Breast epithelium (tissue), 4 donors: ENCODE results near the gene ABCG5. TPM values are rescaled to one million over a fixed set of nuclear protein-coding genes. Genes with fewer than 3 reads are reported as not detected.
A peak's percentile ranks its signal among the peaks of the same experiment; 100 is the strongest.

Experiments used
- DNase-seq, 2 donors: peaks; one replicate each; pipeline ENCODE4 v3.0.0-alpha.2; 2019; ENCODE audit warnings: low spot score in 2 of 2
- H3K27ac ChIP-seq, 2 donors: fragments of 200-600 bp; sonication (generic) in 1 of 2; one replicate each; pipeline ENCODE4 v1.5.1; 2016 to 2019; ENCODE audit warnings: mild to moderate bottlenecking in 1 of 2
- H3K27me3 ChIP-seq, 2 donors: fragments of 200-600 bp; sonication (generic) in 1 of 2; one replicate each; pipeline versions ENCODE4 v1.5.1 to v1.6.0; 2017 to 2019; ENCODE audit warnings: control low read depth in 1 of 2, mild to moderate bottlenecking in 1 of 2
- H3K36me3 ChIP-seq: fragments of 200-600 bp; one replicate; pipeline ENCODE4 v1.5.1; 2019
- H3K4me1 ChIP-seq, 2 donors: fragments of 200-600 bp; sonication (generic); one replicate each; pipeline ENCODE4 v1.5.1; 2016 to 2019; ENCODE audit warnings: control low read depth in 1 of 2
- H3K4me3 ChIP-seq, 3 donors: fragments of 200-600 bp; sonication (generic); 1 replicate in 2 of 3; 2 replicates in 1 of 3; pipeline ENCODE4 v1.5.1; 2016 to 2019; ENCODE audit warnings: mild to moderate bottlenecking in 3 of 3, moderate library complexity in 2 of 3
- H3K9me3 ChIP-seq, 2 donors: fragments of 200-600 bp; sonication (generic) in 1 of 2; one replicate each; pipeline ENCODE4 v1.5.1; 2016 to 2019; ENCODE audit warnings: control low read depth in 1 of 2
- POLR2A ChIP-seq: fragments of 450-650 bp; IDR thresholded peaks from one replicate; pipeline ENCODE4 v1.6.1; 2016; ENCODE audit warnings: antibody characterized with exemption, mild to moderate bottlenecking, moderate library complexity
- POLR2AphosphoS5 ChIP-seq, 3 donors: sonication (generic); formaldehyde crosslinking; IDR thresholded peaks; one replicate each; pipeline ENCODE4 v1.6.1; 2017; ENCODE audit warnings: antibody characterized with exemption in 3 of 3
- intact Hi-C: fragments of 100-400 bp; cut with DNase I; formaldehyde crosslinking; loops from one replicate; pipeline ENCODE4 v1.15.1; 2023; ENCODE audit warnings: low total_unique reads
- total RNA-seq, 3 donors: library from RNA; depleted of rRNA; stranded (reverse); fragments of >200 nt; gene quantifications; one replicate each; pipeline ENCODE4 v1.1.0, GENCODE V29; 2016
- TF ChIP-seq, protein P1 (sequence below), 3 donors: fragments of 450-650 bp; IDR thresholded peaks; one replicate each; pipeline ENCODE4 v1.5.1; 2016 to 2017; ENCODE audit warnings: antibody characterized with exemption in 3 of 3, mild to moderate bottlenecking in 3 of 3, moderate library complexity in 3 of 3

Gene ABCG5
- total RNA-seq: not detected

DNA sequence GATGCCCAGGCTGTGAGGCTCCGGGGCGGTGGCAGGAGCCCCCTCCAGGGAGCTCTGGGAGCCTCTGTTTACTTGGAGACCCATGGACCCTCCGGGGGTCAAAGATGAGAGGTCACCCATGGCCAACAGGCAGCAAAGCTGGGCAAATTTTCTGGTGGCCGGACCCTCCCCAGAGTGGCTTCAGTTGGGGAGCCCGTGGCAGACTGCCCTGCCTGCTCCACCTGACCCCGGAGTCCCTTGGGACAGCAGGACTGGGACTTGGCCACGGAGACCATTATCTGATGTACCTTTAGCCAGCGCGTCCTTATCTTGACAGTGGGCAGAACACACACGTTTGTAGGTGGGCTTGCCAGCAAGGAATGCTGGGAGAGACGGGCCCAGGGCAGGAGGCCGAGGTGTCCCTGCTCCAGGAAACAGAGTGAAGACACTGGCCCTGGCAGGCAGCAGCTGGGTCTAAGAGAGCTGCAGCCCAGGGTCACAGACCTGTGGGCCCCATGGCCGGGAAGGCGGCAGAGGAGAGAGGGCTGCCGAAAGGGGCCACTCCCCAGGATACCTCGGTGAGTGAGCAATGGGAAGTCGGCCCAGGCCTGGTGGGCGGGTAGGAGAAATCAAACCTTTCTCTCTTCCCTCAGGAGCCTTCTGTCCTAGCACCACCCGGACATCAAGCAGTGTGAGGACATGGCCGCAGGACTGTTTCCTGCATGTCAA, at the start of gene ABCG5, which contains the start of gene ABCG8:
Gene ABCG5 (minus strand): TSS at position 280 of the 708 bp plus-strand sequence. CDS start 160 bp downstream, at position 120.
Gene ABCG8 (plus strand): TSS at position 412 of the 708 bp plus-strand sequence. CDS start 83 bp downstream, at position 495.
- Histone ChIP-seq H3K27ac (no peak within 1 kb of the TSS), H3K27me3 (no peaks in the 10 kb centered on the region), H3K36me3 (no peaks in the 10 kb centered on the region), H3K4me1 (no peaks in the 10 kb centered on the region), H3K9me3 (no peaks in the 10 kb centered on the region), H3K4me3 (no peak within 1 kb of the TSS)
- no peak for TF ChIP-seq POLR2AphosphoS5 (IDR thresholded peaks at IDR 0.05)
- no peak for TF ChIP-seq POLR2A
- TF ChIP-seq, protein P1, sequence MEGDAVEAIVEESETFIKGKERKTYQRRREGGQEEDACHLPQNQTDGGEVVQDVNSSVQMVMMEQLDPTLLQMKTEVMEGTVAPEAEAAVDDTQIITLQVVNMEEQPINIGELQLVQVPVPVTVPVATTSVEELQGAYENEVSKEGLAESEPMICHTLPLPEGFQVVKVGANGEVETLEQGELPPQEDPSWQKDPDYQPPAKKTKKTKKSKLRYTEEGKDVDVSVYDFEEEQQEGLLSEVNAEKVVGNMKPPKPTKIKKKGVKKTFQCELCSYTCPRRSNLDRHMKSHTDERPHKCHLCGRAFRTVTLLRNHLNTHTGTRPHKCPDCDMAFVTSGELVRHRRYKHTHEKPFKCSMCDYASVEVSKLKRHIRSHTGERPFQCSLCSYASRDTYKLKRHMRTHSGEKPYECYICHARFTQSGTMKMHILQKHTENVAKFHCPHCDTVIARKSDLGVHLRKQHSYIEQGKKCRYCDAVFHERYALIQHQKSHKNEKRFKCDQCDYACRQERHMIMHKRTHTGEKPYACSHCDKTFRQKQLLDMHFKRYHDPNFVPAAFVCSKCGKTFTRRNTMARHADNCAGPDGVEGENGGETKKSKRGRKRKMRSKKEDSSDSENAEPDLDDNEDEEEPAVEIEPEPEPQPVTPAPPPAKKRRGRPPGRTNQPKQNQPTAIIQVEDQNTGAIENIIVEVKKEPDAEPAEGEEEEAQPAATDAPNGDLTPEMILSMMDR (IDR thresholded peaks at IDR 0.05): no peak
- intact Hi-C loops: no loop called here
- DNase-seq: peak in 1 of 2 donors; percentile 12

DNA sequence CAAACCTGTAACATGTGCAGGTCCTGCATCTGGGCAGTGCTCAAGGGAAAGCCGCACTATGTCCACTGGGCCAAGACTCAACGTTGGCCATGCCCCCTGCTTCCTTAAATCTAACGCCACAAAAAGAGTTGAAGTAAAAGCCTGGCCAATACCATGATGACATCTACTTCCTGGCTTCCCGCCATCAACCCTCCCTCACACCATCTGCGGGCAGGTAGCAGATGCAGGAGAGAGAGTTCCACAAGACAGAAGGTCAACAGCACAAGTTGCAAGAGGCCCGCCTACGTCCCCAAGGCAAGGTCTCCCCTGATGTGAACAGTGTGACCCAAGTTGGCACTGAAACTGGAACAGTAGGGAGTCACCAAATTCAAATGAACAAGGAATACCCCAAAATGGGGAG, 48.5 kb upstream of the ABCG5 start:
- Histone ChIP-seq H3K4me3 (no peak overlapping the region), H3K4me1 (no peaks in the 10 kb centered on the region), H3K27me3 (no peaks in the 10 kb centered on the region), H3K36me3 (peaks cover 3% of the 10 kb centered on the region), H3K9me3 (no peaks in the 10 kb centered on the region), H3K27ac (no peak overlapping the region)
- intact Hi-C loops: no loop called here
- TF ChIP-seq POLR2A (no peak), POLR2AphosphoS5 (IDR thresholded peaks at IDR 0.05) (no peak)
- TF ChIP-seq, protein P1 (IDR thresholded peaks at IDR 0.05): no peak
- no peak for DNase-seq

- intact Hi-C loops: no loop called here
- Histone ChIP-seq H3K27ac (peak overlapping the region in 1 of 2 donors; percentile 69), H3K4me1 (no peaks in the 10 kb centered on the region), H3K4me3 (no peak overlapping the region), H3K27me3 (no peaks in the 10 kb centered on the region), H3K36me3 (no peaks in the 10 kb centered on the region), H3K9me3 (no peaks in the 10 kb centered on the region)
- TF ChIP-seq POLR2AphosphoS5 (IDR thresholded peaks at IDR 0.05) (no peak), POLR2A (no peak)
- TF ChIP-seq, protein P1 (IDR thresholded peaks at IDR 0.05): no peak
- DNase-seq: no peak
These were observed 46.5 kb upstream of the ABCG5 start for GRCh38 chr2:43885132-43885632.

DNA sequence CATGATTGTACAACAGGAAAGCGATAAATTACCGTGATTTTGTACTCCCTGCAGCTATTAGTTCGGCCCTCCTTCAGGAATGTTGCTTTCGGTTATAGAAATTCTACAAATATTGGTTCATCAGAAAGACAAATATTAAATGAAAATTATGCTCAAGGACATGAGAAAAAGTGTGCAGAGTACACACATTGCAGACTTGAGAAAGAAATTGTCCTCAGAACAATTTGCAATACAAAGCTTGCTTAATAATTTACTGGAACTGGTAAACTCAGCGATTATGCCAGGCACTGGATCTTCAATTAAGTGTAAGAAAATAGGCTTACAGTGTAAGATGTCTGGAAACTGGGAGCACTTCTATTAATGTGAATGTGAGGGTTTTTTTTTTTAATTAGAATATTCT, 46.0 kb upstream of the ABCG5 start:
- Histone ChIP-seq H3K9me3 (no peaks in the 10 kb centered on the region), H3K36me3 (no peaks in the 10 kb centered on the region), H3K27ac (no peak overlapping the region), H3K4me3 (no peak overlapping the region), H3K4me1 (no peaks in the 10 kb centered on the region), H3K27me3 (no peaks in the 10 kb centered on the region)
- intact Hi-C loops: loop anchor here (5.0 kb wide), 1 partner anchor 1543 kb away; no protein-coding TSS in a partner anchor
- TF ChIP-seq POLR2AphosphoS5 (IDR thresholded peaks at IDR 0.05) (no peak), POLR2A (no peak)
- TF ChIP-seq, protein P1 (IDR thresholded peaks at IDR 0.05): no peak
- no peak for DNase-seq

GRCh38 chr2:43882312-43882711, 43.7 kb upstream of the ABCG5 start:
- intact Hi-C loops: loop anchor here (5.0 kb wide), 1 partner anchor 1545 kb away; no protein-coding TSS in a partner anchor
- TF ChIP-seq, protein P1 (IDR thresholded peaks at IDR 0.05): no peak
- TF ChIP-seq POLR2A: no peak
- no peak for TF ChIP-seq POLR2AphosphoS5 (IDR thresholded peaks at IDR 0.05)
- Histone ChIP-seq H3K36me3 (no peaks in the 10 kb centered on the region), H3K9me3 (no peaks in the 10 kb centered on the region), H3K27ac (peak overlapping the region in 1 of 2 donors; percentile 49), H3K4me1 (no peaks in the 10 kb centered on the region), H3K27me3 (no peaks in the 10 kb centered on the region), H3K4me3 (no peak overlapping the region)
- no peak for DNase-seq
